ENCODE measurements around the gene NANOS2. TPM values are rescaled to one million over a fixed set of nuclear protein-coding genes. Genes with fewer than 3 reads are reported as not detected.

Gene NANOS2
- total RNA-seq (2012; rRNA removed): not detected in 2 replicates

DNA sequence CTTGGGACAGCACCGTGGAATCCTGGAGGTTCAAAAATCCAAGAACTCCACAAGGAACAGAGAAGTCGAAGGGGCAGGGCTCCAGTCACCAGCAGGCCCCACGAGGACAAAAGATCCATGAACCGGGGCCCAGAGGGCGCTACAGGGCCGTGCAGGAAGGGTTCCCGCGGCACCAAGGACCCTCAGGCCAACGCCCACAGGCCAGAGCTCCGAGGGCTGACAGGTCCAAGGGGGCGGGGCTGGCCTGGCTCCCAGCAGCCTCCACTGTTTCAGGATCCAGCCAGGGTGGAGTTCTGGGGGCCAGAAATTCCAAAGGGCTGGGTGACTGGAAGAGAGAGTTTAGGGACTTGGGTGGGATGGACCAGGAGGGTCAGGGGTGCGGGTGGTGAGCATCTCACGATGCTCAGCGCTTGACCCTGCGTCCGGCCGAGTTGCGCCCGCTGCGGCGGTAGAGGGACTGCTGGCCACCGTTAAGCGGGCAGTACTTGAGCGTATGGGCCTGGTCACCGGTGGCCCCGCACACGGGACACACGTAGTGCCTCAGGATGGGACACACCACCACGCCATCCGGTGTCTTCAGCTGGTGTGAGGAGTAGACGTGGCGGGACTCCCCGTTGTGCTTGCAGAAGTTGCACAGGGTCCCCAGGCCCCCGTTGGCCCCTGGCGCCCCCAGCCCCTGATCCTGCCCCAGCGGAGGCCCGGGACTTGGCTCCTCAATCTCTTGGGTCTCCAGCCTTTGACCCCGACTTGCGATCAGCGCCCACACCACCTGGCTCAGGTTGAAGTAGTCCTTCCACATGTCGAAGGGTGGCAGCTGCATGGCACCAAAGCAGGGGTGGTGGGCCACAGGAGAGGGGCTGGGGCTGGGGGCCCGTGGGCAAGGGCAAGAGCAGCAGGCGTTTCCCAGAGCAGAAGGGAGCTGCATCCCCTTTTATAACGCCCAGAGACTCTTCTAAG lies at the start of gene NANOS2:
Gene NANOS2, minus strand, starts transcription at position 905 of the 957 bp plus-strand sequence. Its CDS starts 85 bp downstream, at position 820.
- no peaks in the 10 kb centered on the region for H3K36me3 ChIP-seq (ENCODE audit: insufficient read depth, low read length)
- H3K4me1 ChIP-seq (ENCODE audit: control insufficient read depth, insufficient read depth, low read length): no peaks in the 10 kb centered on the region
- H3K9ac ChIP-seq (ENCODE audit: low read depth, low read length): no peak within 1 kb of the TSS
- no peak within 1 kb of the TSS for H3K4me3 ChIP-seq (ENCODE audit: low read length)
- H3K27me3 ChIP-seq (ENCODE audit: control insufficient read depth, insufficient read depth, low read length): peaks cover 43% of the 10 kb centered on the region
- H3K4me2 ChIP-seq (ENCODE audit: low read length): no peak within 1 kb of the TSS
- no peaks in the 10 kb centered on the region for H3K9me3 ChIP-seq (replicated peaks; ENCODE audit: low read length)

DNA sequence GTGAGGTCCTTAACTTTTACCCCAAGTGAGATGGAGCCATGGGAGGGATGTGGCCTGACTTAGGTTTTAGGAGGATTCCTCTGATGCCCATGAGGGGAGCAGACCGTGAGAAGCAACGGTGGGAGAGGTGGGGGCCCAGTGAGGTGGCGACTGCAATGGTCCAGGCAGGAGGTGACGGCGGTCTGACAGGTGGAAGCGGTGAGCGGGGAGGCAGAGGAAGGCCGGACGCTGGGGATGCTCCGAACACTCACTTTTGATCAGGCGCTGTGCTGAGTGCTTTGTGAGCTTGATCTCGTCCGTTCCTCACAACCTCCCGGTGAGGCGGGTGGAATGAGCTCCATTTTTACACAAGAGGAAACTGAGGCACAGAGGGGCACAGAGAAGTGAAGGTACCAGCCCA lies 47.4 kb upstream of the NANOS2 start:
- Histone ChIP-seq H3K9me3 (replicated peaks; ENCODE audit: low read length) (no peaks in the 10 kb centered on the region), H3K9ac (ENCODE audit: low read depth, low read length) (no peak overlapping the region), H3K27me3 (ENCODE audit: control insufficient read depth, insufficient read depth, low read length) (peaks cover 52% of the 10 kb centered on the region), H3K4me3 (ENCODE audit: low read length) (no peak overlapping the region), H3K4me2 (ENCODE audit: low read length) (no peak overlapping the region), H3K4me1 (ENCODE audit: control insufficient read depth, insufficient read depth, low read length) (no peaks in the 10 kb centered on the region), H3K36me3 (ENCODE audit: insufficient read depth, low read length) (no peaks in the 10 kb centered on the region)

- no peak overlapping the region for H3K9ac ChIP-seq (ENCODE audit: low read depth, low read length)
- no peaks in the 10 kb centered on the region for H3K4me1 ChIP-seq (ENCODE audit: control insufficient read depth, insufficient read depth, low read length)
- H3K27me3 ChIP-seq (ENCODE audit: control insufficient read depth, insufficient read depth, low read length): peaks cover 44% of the 10 kb centered on the region
- no peaks in the 10 kb centered on the region for H3K9me3 ChIP-seq (replicated peaks; ENCODE audit: low read length)
- no peak overlapping the region for H3K4me2 ChIP-seq (ENCODE audit: low read length)
- no peak overlapping the region for H3K4me3 ChIP-seq (ENCODE audit: low read length)
- no peaks in the 10 kb centered on the region for H3K36me3 ChIP-seq (ENCODE audit: insufficient read depth, low read length)
Observed at GRCh38 chr19:45960595-45961235, 46.1 kb upstream of the NANOS2 start.

GRCh38 chr19:45959517-45960025 lies 45.0 kb upstream of the NANOS2 start:
- H3K9me3 ChIP-seq (replicated peaks; ENCODE audit: low read length): no peaks in the 10 kb centered on the region
- H3K9ac ChIP-seq (ENCODE audit: low read depth, low read length): no peak overlapping the region
- no peak overlapping the region for H3K4me2 ChIP-seq (ENCODE audit: low read length)
- peaks cover 38% of the 10 kb centered on the region for H3K27me3 ChIP-seq (ENCODE audit: control insufficient read depth, insufficient read depth, low read length)
- no peaks in the 10 kb centered on the region for H3K36me3 ChIP-seq (ENCODE audit: insufficient read depth, low read length)
- no peaks in the 10 kb centered on the region for H3K4me1 ChIP-seq (ENCODE audit: control insufficient read depth, insufficient read depth, low read length)
- no peak overlapping the region for H3K4me3 ChIP-seq (ENCODE audit: low read length)

DNA sequence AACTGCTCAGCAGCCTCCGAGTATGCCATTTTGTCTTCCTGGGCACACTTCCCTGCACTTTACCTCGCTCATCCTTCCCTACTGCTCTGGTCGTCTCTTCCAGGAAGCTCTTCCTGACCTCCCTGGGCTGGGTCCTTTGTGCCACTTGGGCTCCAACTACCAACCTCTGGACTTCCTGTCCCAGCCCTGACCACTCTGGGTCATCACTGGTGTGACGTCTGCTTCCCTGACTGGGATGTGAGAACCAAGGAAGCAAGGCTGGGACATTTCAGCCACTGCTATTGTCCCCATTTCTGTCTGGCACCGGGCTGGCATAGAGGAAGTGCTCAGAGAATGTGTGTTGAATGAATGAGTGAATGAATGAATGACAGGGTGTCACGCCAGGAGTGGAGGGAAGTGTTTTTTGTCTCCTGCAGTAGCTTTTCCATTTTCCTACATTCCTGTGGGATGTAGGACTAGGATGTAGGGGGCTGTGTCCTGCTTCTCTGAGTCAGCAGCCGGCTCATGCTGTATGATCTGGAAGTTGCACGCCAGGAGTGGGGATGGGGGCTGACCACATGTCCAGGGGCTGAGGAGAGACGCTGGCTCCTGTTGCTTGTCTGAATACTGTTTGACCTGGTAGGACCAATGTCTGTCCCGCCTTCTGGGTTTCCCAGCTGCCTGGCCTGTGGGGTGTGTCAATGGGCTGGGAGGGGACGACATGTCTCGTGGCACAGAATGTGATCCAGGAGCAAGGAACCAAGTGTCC lies 44.4 kb upstream of the NANOS2 start:
- no peak overlapping the region for H3K4me2 ChIP-seq (ENCODE audit: low read length)

DNA sequence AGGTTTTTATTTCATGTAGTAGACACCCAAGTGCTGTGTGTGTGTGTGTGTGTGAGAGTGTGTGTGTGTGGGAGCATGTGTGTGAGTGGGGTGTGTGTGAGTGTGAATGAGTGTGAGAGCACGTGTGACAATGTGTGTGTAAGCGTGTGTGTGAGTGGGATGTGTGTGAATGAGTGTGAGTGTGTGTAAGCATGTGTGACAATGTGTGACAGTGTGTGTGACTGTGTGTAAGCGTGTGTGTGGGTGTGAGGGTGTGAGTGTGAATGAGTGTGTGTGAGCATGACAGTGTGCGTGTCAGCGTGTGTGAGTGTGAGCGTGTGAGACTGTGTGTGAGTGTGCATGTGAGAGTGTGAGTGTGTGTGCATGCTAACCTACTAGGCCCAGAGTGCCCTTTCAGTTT lies 43.7 kb upstream of the NANOS2 start:
- H3K4me3 ChIP-seq (ENCODE audit: low read length): no peak overlapping the region
- no peaks in the 10 kb centered on the region for H3K4me1 ChIP-seq (ENCODE audit: control insufficient read depth, insufficient read depth, low read length)
- H3K9ac ChIP-seq (ENCODE audit: low read depth, low read length): no peak overlapping the region
- H3K36me3 ChIP-seq (ENCODE audit: insufficient read depth, low read length): no peaks in the 10 kb centered on the region
- no peak overlapping the region for H3K4me2 ChIP-seq (ENCODE audit: low read length)
- H3K9me3 ChIP-seq (replicated peaks; ENCODE audit: low read length): no peaks in the 10 kb centered on the region
- H3K27me3 ChIP-seq (ENCODE audit: control insufficient read depth, insufficient read depth, low read length): peaks cover 41% of the 10 kb centered on the region

More for the DNA sequence above, 44.4 kb upstream of the NANOS2 start:
- Histone ChIP-seq H3K4me3 (ENCODE audit: low read length) (no peak overlapping the region), H3K9me3 (replicated peaks; ENCODE audit: low read length) (no peaks in the 10 kb centered on the region), H3K4me1 (ENCODE audit: control insufficient read depth, insufficient read depth, low read length) (no peaks in the 10 kb centered on the region), H3K36me3 (ENCODE audit: insufficient read depth, low read length) (no peaks in the 10 kb centered on the region), H3K9ac (ENCODE audit: low read depth, low read length) (no peak overlapping the region), H3K27me3 (ENCODE audit: control insufficient read depth, insufficient read depth, low read length) (peaks cover 39% of the 10 kb centered on the region)

GRCh38 chr19:45955905-45956608 lies 41.5 kb upstream of the NANOS2 start:
- Histone ChIP-seq H3K9ac (ENCODE audit: low read depth, low read length) (no peak overlapping the region), H3K4me3 (ENCODE audit: low read length) (no peak overlapping the region), H3K4me1 (ENCODE audit: control insufficient read depth, insufficient read depth, low read length) (peaks cover 6% of the 10 kb centered on the region), H3K27me3 (ENCODE audit: control insufficient read depth, insufficient read depth, low read length) (peaks cover 26% of the 10 kb centered on the region), H3K9me3 (replicated peaks; ENCODE audit: low read length) (no peaks in the 10 kb centered on the region), H3K36me3 (ENCODE audit: insufficient read depth, low read length) (no peaks in the 10 kb centered on the region), H3K4me2 (ENCODE audit: low read length) (no peak overlapping the region)

DNA sequence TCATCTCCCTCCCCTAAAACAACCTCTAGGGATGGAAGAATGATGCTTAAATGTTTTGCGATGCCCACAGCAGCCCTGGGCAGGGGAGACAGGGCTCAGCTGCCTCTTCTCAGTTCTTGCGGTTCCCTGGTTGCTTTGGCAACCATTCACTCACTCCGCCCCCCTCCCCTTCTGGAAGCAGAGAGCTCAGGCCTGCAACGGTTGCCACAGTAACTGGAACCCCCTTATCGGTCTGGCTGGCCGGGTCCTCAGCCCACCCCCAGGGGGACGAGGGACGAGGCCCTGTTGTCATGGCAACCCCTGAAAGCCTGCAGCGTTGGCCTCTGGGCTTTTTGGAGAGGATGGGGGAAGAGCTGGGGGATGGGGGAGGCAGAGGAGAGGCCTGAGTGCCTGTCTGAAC lies 39.6 kb upstream of the NANOS2 start:
- Histone ChIP-seq H3K4me3 (ENCODE audit: low read length) (no peak overlapping the region), H3K4me1 (ENCODE audit: control insufficient read depth, insufficient read depth, low read length) (peaks cover 6% of the 10 kb centered on the region), H3K27me3 (ENCODE audit: control insufficient read depth, insufficient read depth, low read length) (peaks cover 15% of the 10 kb centered on the region), H3K9ac (ENCODE audit: low read depth, low read length) (no peak overlapping the region), H3K36me3 (ENCODE audit: insufficient read depth, low read length) (no peaks in the 10 kb centered on the region), H3K9me3 (replicated peaks; ENCODE audit: low read length) (no peaks in the 10 kb centered on the region), H3K4me2 (ENCODE audit: low read length) (no peak overlapping the region)

DNA sequence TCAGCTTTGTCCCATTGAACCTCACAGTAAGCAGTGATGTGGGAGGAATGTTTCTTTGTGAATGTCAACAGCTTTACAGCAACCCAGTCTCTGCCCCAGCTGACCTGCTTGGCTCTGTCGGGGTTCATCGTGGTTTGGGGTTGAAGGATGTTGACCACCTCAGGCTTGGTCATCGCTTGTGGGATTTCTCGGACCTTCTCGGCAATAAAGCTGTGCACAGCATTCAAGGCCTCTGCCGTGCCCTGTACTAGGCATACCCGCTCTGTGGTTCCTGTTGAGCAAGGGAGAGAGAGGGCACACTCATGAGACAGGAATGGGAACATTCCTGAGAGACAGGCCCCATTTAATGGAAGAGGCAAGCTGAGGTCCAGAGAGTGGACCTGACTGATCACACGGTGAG lies 39.1 kb upstream of the NANOS2 start:
- Histone ChIP-seq H3K36me3 (ENCODE audit: insufficient read depth, low read length) (no peaks in the 10 kb centered on the region), H3K4me2 (ENCODE audit: low read length) (no peak overlapping the region), H3K4me3 (ENCODE audit: low read length) (no peak overlapping the region), H3K27me3 (ENCODE audit: control insufficient read depth, insufficient read depth, low read length) (peaks cover 10% of the 10 kb centered on the region), H3K9me3 (replicated peaks; ENCODE audit: low read length) (no peaks in the 10 kb centered on the region), H3K4me1 (ENCODE audit: control insufficient read depth, insufficient read depth, low read length) (peaks cover 6% of the 10 kb centered on the region), H3K9ac (ENCODE audit: low read depth, low read length) (no peak overlapping the region)

GRCh38 chr19:45952686-45953505 lies 38.3 kb upstream of the NANOS2 start:
- H3K36me3 ChIP-seq (ENCODE audit: insufficient read depth, low read length): no peaks in the 10 kb centered on the region
- H3K9ac ChIP-seq (ENCODE audit: low read depth, low read length): no peak overlapping the region
- peaks cover 6% of the 10 kb centered on the region for H3K4me1 ChIP-seq (ENCODE audit: control insufficient read depth, insufficient read depth, low read length)
- peak overlapping the region; percentile 79 for H3K4me2 ChIP-seq (ENCODE audit: low read length)
- peak overlapping the region; percentile 51 for H3K4me3 ChIP-seq (ENCODE audit: low read length)
- H3K9me3 ChIP-seq (replicated peaks; ENCODE audit: low read length): no peaks in the 10 kb centered on the region
- peaks cover 7% of the 10 kb centered on the region for H3K27me3 ChIP-seq (ENCODE audit: control insufficient read depth, insufficient read depth, low read length)

Data from skeletal muscle satellite cell (primary cell).